Caki2 (cell line): ENCODE measurements around the gene USP20. TPM values are rescaled to one million over a fixed set of nuclear protein-coding genes. Genes with fewer than 3 reads are reported as not detected.

Experiments used
- DNase-seq: peaks from one replicate; pipeline ENCODE4 v3.0.0-alpha.2; 2015; ENCODE audit warnings: low read depth
- in situ Hi-C: cut with HindIII; loops from 2 replicates; pipeline ENCODE4 v1.10.0; 2016; ENCODE audit warnings: low sequenced_read_pairs, low pct_unique_long_range_greater_than_20kb, mixed read lengths
- total RNA-seq: library from RNA; depleted of rRNA; stranded (reverse); fragments of >200 nt; shearing (Covaris generic); gene quantifications from 2 replicates; pipeline ENCODE4 v1.2.3, GENCODE V29; 2014; ENCODE audit warnings: low replicate concordance

The USP20 gene
- total RNA-seq, 1 experiment from 2014 or later = 26.4 TPM

DNA sequence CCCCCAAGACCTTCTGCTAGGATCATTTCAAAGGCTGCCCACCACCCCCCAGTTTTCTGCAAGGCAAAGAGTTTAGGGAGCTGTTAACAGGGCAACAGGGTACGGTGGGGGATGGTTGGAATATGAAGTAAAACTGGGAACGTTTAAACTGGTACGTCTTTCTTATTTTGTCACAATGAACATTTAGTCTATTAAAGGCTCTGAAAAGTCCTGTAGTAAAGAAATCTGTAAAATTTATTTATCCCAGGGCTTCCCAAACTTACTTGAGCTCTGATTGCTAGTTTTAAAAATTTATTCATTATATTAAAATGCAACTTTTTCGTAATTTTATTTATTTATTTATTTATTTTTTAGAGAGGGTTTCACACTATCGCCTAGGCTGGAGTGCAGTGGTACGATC is 62.0 kb downstream of the USP20 start:
- in situ Hi-C loops = no loop called here
- no peak for DNase-seq

DNA sequence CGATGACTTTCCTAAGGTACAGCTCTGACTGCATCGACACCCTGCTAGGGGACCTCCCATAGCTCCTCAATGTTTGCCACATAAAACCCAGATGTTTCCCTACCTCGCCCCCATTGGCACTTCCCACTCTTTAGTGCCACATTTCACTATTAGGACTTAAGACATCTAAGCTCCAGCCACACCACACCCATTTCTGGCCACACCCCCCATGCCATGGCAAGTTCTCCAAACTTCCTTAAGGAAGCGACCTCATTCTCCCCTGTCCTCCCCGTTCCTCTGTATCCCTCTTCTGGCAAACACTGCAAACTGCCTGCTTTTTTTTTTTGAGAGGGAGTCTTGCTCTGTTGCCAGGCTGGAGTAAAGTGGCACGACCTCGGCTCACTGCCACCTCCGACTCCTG is 62.9 kb downstream of the USP20 start:
- peak; percentile 45 for DNase-seq
- in situ Hi-C loops = no loop called here

GRCh38 chr9:129899620-129900019 is 64.4 kb downstream of the USP20 start:
- in situ Hi-C loops = no loop called here
- no peak for DNase-seq

- no peak for DNase-seq
- in situ Hi-C loops = no loop called here
Observed at GRCh38 chr9:129900263-129901027, 65.2 kb downstream of the USP20 start.

DNA sequence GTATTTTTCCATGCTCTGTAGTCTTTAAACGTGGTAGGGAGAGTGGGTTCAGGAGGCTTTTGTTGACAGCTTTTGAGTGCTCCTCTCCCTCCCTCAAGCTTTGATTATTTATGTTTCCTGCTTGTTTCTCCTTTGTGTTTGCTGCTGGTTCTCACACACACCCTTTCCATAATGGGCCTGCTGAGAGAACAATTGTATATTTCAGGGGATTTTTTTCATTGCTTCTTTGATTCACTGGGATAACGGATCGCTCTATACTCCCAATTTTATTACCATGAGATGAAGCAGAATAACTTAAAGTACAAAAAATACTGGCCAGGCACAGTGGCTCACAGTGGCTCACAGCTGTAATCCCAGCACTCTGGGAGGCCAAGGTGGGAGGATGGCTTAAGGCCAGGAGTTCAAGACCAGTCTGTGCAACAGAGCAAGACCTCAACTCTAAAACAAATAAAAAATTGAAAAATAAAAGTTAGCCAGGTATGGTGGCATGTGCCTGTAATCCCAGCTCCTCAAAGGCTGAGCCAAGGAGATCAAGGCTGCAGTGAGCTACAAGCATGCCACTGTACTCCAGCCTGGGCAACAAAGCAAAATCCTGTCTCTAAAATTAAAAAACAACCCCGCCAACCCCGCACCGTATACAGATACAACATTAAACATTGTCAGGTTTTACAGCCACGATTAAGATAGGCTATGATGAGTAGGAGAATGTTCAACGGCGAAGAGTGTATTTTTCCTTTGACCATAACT is 66.9 kb downstream of the USP20 start:
- no peak for DNase-seq
- in situ Hi-C loops = no loop called here

DNA sequence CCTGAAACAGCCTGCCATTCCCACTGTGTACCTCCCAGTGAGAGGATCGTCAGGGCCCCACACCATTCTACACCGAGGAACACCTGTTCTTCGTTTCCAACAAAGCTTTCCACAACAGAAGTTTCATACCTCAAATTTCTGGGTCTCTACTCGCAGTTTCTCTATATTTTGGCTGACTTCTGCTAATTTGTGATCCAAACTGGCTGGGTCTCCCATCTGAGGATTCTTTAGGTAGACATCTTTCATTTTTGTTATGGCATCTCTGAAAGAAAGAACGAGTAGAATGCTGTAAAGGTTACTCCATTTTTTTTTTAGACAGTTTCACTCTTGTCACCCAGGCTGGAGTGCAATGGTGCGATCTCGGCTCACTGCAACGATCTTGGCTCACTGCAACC is 67.5 kb downstream of the USP20 start:
- DNase-seq = no peak
- in situ Hi-C loops = no loop called here

- DNase-seq = no peak
- in situ Hi-C loops = no loop called here
Observed at GRCh38 chr9:129904734-129905133, 69.5 kb downstream of the USP20 start.

DNA sequence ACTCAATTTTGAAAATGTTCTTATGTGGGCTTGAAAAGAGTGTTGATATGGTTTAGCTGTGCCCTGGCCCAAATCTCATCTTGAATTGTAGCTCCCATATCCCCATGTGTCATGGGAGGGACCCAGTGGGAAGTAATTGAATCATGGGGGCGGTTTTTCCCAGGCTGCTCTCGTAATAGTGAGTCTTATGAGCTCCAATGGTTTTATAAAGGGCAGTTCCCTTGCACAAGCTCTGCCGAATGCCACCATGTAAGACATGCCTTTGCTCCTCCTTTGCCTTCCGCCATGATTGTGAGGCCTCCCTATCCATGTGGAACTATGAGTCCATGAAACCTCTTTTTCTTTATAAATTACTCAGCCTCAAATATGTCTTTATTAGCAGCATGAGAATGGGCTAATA is 71.0 kb downstream of the USP20 start:
- in situ Hi-C loops = no loop called here
- no peak for DNase-seq

- in situ Hi-C loops = no loop called here
- no peak for DNase-seq
Observed at GRCh38 chr9:129907201-129907600, 71.9 kb downstream of the USP20 start.

DNA sequence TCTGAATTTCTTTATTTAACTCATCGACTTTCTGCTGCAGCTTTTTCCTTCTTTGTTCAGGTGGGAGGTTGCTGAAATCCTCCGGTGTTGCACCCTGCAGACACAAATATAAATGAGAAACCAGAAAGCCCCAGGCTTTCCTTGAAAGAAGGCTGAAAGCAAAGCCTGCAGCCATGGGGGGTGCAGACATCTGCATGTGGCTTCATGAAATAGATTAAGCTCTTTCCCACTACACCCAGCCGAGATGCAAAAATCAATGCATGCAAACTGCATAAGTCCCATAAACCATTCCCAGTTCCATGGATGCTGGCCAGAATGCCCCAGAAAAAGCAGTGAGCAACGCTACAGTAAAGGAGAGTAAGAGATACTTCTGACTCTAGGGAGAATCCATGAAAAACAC is 73.6 kb downstream of the USP20 start:
- no peak for DNase-seq
- in situ Hi-C loops = no loop called here

DNA sequence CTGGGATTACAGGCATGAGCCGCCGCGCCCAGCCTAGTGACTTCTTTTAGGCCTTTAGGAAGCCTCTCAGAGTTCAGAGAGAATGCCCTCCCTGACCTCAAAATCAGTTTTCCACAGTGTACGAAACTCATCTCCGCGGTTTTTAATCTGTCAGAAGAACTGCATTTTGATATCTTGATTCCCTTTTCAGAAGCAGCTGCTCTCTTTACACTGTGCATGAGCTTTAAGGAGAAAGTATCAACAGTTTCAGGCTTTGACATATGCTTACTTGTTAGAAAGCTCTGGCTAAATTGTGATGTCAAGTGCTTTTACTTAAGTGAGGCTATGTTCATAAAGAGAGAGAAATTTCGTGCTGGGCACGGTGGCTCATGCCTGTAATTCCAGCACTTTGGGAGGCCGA is 74.6 kb downstream of the USP20 start:
- in situ Hi-C loops = no loop called here
- no peak for DNase-seq

- in situ Hi-C loops = no loop called here
- peak; percentile 95 for DNase-seq
Observed at GRCh38 chr9:129910628-129911567, 75.6 kb downstream of the USP20 start.

GRCh38 chr9:129914051-129914450 is 78.8 kb downstream of the USP20 start:
- in situ Hi-C loops = no loop called here
- DNase-seq = no peak

DNA sequence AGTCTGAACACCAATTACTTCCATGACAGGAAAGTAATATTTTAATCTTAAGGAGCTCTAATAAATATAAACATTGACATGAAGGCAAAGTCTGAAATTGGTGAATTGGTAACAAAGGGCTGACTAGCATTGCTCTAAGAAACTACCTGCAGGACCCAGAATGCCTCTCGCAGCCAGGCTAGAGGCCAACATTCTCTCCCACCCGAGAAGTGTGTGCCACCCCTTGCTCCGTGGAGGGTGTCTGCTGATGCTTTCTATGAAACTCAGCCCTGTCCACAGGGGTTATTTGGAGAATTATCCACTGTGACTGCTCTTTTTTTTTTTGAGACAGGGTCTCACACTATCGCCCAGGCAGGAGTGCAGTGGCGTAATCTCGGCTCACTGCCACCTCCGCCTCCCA is 81.4 kb downstream of the USP20 start:
- no peak for DNase-seq
- in situ Hi-C loops = no loop called here

DNA sequence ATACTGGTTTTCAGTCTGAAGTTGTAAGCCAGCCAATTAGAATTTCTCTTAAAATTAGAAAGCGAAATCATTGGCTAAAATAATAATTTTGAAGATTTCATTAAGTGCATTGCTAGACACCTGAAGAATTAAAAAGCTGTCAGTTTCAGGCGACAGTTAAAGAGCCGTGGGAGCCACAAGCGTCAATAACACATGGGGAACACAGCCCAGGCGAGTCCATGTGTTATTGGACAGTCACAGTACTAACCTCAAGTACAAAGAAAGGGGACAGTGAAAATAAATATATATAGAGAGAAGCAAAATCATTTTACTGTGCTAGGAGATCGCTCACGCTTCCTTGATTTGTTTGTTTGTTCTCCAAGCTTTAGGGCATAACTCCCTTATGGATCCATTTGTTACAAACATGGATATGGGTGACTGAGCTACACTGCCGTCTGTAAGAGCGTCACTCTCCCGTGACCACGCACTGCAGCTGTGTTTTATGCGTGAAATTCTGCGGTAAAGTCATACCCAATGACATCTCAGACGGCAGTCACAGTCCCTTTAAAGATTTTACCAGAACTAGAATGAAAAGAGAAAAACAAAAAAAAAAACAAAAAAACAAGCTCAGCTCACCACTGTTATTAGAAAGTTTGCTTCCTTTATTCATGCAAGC is 83.2 kb downstream of the USP20 start:
- in situ Hi-C loops = no loop called here

GRCh38 chr9:129919277-129919676 is 84.0 kb downstream of the USP20 start:
- no peak for DNase-seq
- in situ Hi-C loops = no loop called here

More for the DNA sequence above, 83.2 kb downstream of the USP20 start:
- DNase-seq = no peak

GRCh38 chr9:129919841-129920240 is 84.6 kb downstream of the USP20 start:
- in situ Hi-C loops = no loop called here
- no peak for DNase-seq

DNA sequence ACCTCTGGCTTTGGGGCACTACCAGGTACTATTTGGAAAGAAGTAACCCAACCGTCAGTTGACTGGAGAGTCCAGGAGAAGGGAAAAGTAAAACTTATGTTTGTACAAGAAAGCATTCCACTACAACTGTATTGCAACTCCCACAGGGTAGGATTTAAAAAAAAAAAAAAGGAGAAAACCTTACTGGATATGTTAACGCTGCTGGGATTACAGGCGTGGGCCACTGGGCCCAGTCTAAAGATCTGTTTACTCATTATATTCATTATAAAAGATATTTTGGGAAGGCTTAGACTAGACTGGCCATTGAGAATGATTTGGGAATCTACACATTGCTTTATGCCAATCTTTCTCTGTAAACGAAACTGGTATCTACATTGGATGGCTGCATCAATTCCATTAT is 86.6 kb downstream of the USP20 start:
- DNase-seq = no peak
- in situ Hi-C loops = no loop called here
